SK-N-SH (cell line): Measurements from ENCODE around the gene PMP22.

Source experiments
- CHD2 ChIP-seq: fragments of 150-350 bp; IDR thresholded peaks from 2 replicates; pipeline ENCODE4 v1.6.1; 2018; ENCODE audit warnings: low read length; ENCODE audit not compliant: partially characterized antibody
- EZH2phosphoT487 ChIP-seq: fragments of 200-600 bp; sonication (generic); IDR thresholded peaks from 2 replicates; pipeline ENCODE4 v1.6.1; 2017; ENCODE audit warnings: low read depth, mixed run types, mild to moderate bottlenecking, antibody characterized with exemption, moderate library complexity, borderline replicate concordance
- GABPA ChIP-seq: IDR thresholded peaks from 2 replicates; pipeline ENCODE4 v1.4.0; 2012; ENCODE audit warnings: low read depth, mild to moderate bottlenecking
- ZBTB33 ChIP-seq: IDR thresholded peaks from 2 replicates; pipeline ENCODE4 v1.4.0; 2012; ENCODE audit warnings: low read depth, borderline replicate concordance
- TF ChIP-seq, protein P1 (sequence below): fragments of 200-600 bp; sonication (generic); IDR thresholded peaks from 2 replicates; pipeline ENCODE4 v1.6.1; 2017; ENCODE audit warnings: antibody characterized with exemption, mild to moderate bottlenecking, moderate library complexity

- TF ChIP-seq, protein P1, sequence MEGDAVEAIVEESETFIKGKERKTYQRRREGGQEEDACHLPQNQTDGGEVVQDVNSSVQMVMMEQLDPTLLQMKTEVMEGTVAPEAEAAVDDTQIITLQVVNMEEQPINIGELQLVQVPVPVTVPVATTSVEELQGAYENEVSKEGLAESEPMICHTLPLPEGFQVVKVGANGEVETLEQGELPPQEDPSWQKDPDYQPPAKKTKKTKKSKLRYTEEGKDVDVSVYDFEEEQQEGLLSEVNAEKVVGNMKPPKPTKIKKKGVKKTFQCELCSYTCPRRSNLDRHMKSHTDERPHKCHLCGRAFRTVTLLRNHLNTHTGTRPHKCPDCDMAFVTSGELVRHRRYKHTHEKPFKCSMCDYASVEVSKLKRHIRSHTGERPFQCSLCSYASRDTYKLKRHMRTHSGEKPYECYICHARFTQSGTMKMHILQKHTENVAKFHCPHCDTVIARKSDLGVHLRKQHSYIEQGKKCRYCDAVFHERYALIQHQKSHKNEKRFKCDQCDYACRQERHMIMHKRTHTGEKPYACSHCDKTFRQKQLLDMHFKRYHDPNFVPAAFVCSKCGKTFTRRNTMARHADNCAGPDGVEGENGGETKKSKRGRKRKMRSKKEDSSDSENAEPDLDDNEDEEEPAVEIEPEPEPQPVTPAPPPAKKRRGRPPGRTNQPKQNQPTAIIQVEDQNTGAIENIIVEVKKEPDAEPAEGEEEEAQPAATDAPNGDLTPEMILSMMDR = no peak
- no peak for TF ChIP-seq ZBTB33
- TF ChIP-seq CHD2 = no peak
- TF ChIP-seq GABPA = no peak
- no peak for TF ChIP-seq EZH2phosphoT487
Measured at GRCh38 chr17:15261258-15261801, 3.8 kb downstream of the PMP22 start.
